RPMI8226 (cell line): Measurements from ENCODE around the gene NXPE1.
A peak's percentile ranks its signal among the peaks of the same experiment; 100 is the strongest.

Experiments used
- DNase-seq: peaks from one replicate; pipeline ENCODE4 v3.0.0-alpha.2; 2015

The NXPE1 gene

DNA sequence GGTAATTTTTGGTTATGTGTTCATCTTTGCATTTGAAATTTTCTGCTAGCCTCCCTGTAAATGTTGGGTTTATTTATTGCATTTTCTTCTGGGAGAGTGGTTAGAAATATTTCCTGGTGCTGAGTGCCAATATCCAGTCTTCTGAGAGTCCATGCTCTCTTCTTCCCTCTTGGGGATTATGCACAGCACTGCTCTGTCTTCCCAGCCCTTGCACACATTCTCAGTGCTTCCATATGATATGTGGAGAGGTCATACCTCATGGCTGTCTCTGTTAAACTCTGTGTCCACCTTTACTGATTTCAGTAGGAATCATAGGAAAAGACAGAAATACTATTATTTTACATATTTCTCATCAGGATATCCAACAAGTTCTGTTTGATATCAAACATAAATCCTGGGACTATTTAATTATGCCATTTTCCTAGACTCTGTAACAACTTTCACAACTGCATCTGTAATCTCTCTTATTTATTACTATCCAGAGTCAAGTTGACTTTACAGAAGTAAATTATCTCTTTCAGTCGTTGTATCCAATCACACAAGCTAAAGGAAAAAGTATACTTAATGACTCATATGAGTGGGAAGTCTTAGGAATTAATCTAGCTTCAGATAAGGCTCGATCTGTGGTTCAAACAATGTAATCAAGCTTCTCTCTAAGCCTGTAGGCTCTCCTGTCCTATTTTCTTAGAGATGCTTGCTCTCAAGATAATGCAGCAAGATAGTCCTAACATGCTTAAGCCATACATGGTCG lies 2.7 kb upstream of the NXPE1 start:
- no peak for DNase-seq

DNA sequence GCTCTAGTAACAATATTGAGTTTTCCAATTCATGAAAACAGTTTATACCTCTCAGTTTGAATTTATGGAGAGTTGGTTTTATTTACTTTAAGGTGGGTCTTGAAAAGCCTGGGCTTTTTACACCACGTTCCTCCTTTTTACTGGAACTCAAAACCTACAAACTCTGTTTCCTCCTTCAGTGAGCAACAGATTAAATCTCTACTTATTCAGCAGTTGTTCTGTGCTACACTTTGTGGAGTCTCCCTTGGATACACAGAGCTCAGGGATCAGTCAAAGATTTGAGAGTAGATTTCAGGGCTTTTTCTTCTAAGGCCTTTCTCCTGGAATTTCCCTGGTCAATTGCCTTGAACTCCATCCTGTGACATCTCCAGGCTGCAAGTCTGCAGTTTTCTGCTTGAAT lies 3.5 kb downstream of the NXPE1 start:
- DNase-seq = no peak

DNA sequence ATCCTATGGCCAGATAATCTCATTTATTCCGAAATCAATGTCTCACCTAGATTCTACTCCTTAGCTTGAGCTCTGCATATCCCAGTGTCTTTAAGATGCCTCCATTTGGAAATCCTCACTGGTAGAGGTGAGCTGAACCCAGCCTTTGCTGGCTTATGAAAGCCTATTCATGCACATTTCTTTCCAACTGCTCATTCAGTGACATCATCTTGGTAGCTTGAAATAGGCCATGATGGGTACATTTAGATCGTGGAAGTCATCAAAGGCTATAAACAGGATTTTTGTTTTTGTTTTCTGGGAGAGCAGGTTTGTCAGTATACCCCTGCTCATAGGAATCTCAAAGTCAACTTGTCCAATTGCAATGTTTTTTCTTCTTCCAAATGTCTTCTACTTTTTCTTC lies 6.0 kb downstream of the NXPE1 start:
- DNase-seq = no peak

DNA sequence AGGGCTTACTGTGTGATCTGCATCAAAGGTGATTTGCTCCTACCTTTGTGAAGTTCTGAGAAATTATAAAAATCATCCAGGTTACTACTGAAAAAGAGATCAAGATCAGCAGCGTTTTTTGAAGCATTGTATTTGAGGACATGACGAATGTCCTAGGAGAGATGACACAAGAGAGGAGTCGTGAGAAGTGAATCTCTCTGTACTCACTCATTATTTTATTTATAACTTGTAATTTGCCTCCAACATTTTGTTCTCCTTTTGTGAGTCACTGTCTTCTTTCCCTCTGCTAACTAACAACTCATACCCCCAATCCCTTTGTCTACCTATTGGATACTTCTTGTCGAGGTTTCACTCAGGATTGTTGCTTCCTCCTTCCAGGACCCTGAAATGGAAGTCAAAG lies 8.6 kb downstream of the NXPE1 start:
- no peak for DNase-seq

DNA sequence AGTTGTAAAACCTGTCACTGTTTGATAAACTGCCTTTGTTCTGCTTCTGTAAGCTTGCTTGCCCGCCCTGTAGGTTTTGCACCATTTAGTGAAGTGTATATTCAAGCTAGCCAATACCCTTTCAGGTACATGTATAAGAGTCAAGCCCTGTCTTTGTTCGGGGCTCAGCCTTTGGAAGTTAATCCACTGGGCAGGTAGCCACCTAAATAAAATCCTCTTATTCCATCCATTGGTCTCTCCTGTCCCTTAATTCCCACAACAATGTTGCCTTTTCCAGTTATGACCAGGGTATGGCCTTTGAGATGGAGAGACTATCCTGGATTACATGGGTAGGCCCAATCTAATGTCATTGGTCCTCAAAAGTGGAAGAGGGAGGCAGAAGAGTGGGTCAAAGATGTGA lies 34.0 kb downstream of the NXPE1 start:
- no peak for DNase-seq

DNA sequence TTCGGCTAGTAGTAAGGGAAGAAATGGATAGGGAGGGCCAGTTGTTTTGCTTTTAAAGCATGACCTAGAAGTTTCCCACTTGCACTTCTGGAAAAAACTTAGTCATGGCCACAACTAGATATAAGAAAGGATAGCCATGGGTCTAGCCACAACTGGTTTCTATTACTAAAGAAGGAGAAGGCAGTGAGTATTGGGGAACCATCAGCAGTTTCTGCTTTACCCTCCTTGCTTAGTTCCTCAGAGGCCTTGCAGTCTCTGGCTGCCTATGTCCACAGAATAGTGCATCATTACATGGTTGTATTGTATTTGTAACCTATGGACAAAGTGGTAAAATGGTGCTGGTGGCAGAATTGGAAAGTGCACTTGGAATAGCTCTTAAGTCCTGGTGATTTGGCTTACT lies 35.6 kb downstream of the NXPE1 start:
- no peak for DNase-seq

DNA sequence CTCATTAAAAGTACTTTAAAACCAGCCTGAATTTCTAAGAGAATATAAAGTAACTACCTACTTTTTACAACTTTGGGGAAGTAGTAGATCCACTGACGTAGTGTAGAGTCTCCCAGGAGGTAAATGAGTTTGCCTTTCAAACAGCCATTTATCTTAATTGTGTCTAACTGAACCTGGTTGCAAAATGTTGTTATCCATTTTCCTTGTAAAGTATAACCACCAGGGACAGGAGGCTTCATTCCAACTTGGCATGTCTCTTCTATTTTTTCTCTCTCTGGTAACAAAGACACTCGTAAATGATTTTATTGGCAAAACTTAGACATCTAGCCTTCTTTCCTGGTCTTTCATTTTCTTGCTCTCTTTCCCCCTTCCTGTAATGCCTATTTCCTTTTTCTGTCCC lies 36.9 kb downstream of the NXPE1 start:
- no peak for DNase-seq

DNA sequence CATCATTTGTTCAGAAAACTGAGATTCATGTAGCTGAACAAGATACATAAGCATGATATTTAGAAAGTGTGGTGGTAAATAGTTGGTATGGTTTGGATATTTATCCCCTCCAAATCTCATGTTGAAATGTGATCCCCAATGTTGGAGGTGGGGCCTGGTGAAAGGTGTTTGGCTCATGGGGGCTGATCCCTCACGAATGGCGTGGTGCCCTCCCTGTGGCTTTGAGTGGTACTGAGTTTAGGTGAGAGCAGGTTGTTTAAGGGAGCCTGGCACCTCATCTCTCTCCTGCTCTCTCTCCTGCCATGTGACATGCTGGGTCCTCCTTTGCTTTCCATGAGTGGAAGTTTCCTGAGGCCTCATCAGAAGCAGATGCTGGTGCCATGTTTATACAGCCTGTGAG lies 48.1 kb downstream of the NXPE1 start:
- DNase-seq = no peak

DNA sequence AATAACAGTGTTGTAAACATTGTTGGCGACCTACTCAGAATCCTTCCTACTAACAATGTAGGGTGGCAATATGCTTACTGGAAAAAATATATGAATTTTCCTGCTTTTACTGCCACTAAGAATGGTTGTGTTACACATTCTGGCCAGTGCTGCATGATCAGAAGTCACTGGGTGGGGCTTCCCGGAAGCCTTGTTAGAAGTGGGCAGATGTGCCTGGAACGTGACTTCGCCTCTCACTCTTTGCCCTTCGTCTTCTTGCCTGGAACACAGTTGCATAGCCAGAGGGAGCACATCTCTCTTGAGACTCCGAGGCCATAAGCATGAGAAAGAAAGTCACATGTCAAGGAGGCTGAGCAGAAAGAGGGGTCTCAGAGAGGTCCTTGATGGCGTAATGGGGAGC lies 48.6 kb downstream of the NXPE1 start:
- DNase-seq = no peak

DNA sequence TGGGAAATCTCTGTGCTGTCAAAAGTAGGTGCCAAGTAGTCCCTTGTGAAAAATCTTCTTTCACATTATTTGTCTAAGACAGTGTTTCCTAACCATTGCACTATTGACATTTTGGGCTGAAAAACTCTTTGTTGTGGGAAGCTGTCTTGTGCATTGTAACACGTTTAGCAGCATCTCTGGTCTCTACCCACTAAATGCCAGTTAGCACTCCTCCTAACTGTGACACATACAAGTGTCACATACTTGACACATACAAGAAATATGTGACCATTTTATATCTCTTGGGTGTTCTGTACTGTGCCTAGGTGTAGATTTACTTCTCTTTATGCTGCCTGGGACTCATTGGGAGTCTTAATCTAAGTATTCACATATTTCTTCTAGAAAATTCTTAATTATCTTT lies 57.8 kb downstream of the NXPE1 start:
- no peak for DNase-seq

DNA sequence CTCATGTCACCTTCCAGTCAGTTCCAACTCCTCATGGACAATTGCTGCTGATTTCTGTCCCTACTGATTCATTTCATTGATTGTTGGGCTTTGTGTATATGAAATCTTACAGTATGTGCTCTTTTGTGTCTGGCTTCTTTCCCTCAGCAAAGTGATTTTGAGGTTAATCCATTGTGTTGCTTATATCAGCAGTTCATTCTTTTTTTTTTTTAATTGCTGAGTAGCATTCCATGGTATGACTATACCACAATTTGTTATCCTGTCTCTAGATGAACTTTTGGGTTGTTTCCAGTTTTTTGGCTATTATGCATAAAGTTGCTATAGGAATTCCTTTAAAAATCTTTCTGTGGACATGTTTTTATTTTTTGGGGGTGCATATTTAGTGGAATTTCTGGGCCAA lies 59.9 kb downstream of the NXPE1 start:
- DNase-seq = no peak

DNA sequence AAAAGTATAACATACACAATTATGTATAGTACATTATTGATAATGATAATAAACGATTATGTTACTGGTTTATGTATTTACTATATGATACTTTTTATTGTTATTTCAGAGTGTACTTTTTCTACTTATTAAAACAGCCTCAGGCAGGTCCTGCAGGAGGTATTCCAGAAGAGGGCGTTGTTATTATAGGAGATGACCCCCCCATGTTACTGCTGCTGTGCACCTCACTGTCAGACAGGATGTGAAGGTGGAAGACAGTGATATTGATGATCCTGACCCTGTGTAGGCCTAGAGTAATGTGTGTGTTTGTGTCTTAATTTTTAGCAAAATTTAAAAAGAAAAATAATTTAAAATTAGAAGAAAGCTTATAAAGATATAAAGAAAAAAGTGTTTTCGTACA lies 62.8 kb downstream of the NXPE1 start:
- peak; percentile 10 for DNase-seq

DNA sequence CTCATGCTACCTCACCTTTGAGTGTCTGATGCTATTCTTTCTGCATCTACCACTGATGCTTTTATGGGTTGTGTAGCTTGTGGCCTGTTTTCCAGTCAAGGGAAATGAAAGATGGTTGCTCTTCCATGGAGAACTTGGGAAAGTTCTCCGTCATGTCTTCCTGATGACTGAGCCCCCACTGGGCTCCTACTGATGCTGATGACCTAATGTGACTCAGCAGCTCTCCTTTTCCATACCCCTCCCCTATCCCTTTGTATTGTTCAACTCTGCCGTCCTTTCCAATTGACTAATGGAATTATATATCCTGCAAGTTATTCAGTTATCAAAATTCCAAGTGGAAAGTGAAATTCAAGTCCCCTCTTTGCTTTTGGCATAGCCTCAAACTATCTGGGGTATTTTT lies 75.8 kb downstream of the NXPE1 start:
- no peak for DNase-seq

DNA sequence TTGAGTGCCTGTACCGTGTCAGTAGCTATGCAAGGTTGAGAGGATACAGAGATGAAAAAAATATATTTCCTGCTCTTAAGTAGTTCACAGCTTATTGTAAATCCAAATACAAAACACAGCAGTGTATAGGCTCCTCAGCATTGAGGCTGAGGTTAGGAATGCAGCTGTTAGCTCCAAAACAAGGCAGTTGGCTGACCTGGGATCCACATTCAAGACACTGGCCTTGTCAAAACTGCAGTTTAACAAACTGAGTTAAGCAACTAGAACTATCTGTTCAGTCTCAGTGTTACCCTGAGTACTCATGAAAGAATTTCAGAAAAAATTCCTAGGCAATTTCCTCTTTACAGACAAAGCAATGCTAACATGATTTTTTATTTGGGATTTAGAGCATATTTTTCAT lies 77.6 kb downstream of the NXPE1 start:
- no peak for DNase-seq

DNA sequence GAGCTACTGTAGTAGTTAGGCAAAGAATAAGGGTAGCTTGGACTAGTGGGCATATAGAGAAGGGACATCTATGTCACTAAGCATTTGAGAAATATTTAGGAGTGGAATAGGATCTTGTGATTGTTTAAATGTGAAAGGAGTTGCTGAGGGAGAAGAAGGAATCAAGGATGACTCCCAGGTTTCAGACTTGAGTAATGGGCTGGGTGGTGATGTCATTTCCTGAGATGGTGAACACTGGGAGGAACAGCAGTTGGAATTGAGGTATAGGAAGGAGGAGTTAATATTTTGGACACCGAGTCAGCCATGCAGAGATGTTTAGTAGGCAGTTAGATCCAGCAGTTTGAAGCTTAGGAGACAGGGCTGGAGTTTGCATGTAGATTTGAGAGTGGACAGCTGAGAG lies 80.3 kb downstream of the NXPE1 start:
- DNase-seq = no peak

DNA sequence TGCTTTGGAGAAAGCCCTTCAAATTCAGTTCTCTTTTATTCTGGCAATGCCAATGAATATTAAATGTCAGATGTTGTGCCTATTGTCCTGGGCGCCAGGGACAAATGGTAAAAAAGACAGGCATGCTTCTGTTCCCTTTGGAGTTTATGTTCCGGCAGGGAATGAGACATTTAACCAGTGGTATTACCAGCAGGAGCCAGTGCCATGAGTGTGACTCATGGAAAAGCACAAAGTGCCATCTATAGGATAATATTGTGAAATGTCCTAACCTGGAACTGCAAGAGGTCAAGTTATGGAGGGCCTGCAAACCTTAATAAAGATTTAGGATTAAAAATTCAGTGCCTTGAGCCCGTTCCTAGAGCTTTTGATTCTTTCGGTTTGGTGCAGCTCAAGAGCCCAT lies 80.9 kb downstream of the NXPE1 start:
- no peak for DNase-seq

DNA sequence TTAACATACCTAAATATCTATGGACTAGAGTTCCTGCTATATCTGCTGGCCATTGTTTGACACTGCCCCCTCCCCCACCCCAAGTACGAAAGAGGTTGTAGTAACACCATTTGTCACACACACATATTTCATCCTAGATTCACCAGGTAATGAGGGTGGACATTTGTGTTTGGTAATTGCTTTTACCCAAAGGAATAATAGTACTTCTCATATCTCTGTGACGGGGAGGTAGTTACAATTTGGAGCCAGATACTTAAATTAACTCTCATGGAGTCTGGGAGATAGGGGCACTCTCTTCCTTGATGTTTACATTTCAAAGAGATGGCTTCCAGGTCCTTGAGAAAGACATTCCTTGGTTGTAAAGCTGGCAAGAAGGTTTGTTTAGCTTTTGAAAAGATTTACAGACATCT lies 81.7 kb downstream of the NXPE1 start:
- DNase-seq = no peak

DNA sequence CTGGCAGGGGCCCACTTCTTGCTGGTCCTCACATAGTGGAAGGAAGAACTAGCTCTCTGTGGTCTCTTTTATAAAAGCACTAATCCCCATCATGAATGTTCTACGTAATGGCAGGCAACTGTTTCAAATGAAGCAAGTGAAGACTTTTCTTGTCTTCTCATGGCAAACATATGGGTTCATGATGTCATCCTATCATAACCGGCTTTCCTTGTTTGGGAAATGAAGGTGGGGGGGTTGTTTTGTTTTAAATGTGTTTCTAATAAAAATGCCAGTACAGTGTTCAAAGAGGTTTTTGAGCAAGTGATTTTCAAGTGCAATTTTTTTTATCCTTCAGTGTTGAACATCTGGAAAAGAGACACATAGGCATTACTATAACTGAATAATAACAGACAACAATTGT lies 87.0 kb downstream of the NXPE1 start:
- DNase-seq = no peak
